AG10803 (cell line): ENCODE data around the gene PHF21A.
A peak's percentile ranks its signal among the peaks of the same experiment; 100 is the strongest.

Source experiments
- DNase-seq: peaks from one replicate; pipeline ENCODE4 v3.0.0; 2010; ENCODE audit warnings: low read depth
- H3K4me3 ChIP-seq: 2 replicates; pipeline ENCODE4 v1.5.1; 2011; ENCODE audit warnings: mild to moderate bottlenecking, low read length, control low read depth
- CTCF ChIP-seq: conservative IDR thresholded peaks from 2 replicates; pipeline ENCODE4 v1.5.1; 2011; ENCODE audit warnings: mild to moderate bottlenecking, low read length, control low read depth, inconsistent platforms

Gene PHF21A

GRCh38 chr11:45994371-45995341 lies 126.6 kb downstream of the PHF21A start:
- no peak overlapping the region for H3K4me3 ChIP-seq

GRCh38 chr11:45993531-45994001 lies 127.7 kb downstream of the PHF21A start:
- no peak for TF ChIP-seq CTCF
- peak; percentile 22 for DNase-seq
- no peak overlapping the region for H3K4me3 ChIP-seq

More at GRCh38 chr11:45994371-45995341, 126.6 kb downstream of the PHF21A start:
- peak; percentile 53 for DNase-seq
- no peak for TF ChIP-seq CTCF

GRCh38 chr11:45988921-45989320 lies 132.3 kb downstream of the PHF21A start:
- DNase-seq = no peak
- TF ChIP-seq CTCF = no peak
- H3K4me3 ChIP-seq = no peak overlapping the region

GRCh38 chr11:45985212-45985611 lies 136.0 kb downstream of the PHF21A start:
- DNase-seq = no peak
- no peak overlapping the region for H3K4me3 ChIP-seq
- no peak for TF ChIP-seq CTCF

DNA sequence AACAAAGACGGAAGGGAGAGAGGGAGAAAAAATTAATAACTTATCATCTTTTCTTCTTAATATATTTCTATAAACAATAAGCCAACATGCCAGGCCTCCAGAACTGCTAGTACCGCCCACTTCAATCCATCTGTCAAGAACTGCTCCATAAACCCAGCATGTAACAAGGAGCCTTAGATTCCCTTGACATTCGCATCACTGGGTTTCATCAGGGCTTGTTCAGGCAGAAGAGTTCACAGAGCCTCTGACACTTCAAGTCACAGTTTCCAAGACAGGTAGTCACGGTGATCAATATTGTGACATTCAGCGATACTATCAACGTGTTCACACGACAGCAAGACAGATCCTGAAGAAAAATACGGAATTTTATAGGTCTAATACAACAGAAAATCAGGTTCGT lies 137.1 kb downstream of the PHF21A start:
- DNase-seq = no peak
- no peak overlapping the region for H3K4me3 ChIP-seq
- TF ChIP-seq CTCF = no peak

DNA sequence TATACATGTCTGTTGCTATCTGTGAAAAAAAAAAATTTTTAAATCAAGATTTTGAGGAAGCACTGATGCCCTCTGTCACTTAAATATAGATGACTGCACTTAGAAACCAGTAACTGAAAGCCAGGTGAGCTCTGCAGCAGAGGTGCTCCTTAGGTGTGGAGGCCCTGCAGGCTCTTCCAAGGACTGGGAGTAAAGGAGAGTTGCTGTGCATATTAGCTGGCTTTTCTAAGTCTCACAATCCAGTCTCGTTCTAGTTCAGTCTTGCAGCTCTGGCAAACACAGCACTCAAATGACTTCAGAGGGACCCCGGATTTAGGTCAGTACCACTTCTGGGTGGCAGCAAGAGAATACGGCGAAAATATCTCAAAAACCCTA lies 137.8 kb downstream of the PHF21A start:
- no peak for DNase-seq
- no peak for TF ChIP-seq CTCF
- H3K4me3 ChIP-seq = no peak overlapping the region
